Fibroblast of lung (primary cell): ENCODE measurements around the gene RENBP. TPM values are rescaled to one million over a fixed set of nuclear protein-coding genes. Genes with fewer than 3 reads are reported as not detected.

Experiments used
- DNase-seq, 2 donors: peaks; one replicate each; pipeline versions ENCODE4 v3.0.0 to v3.0.0-alpha.2; 2010; ENCODE audit warnings: low read depth in 2 of 2
- H2AFZ ChIP-seq: 2 replicates; pipeline ENCODE4 v1.5.1; 2012; ENCODE audit warnings: low read length, control low read depth, inconsistent platforms
- H3K27ac ChIP-seq: 2 replicates; pipeline ENCODE4 v1.5.1; 2011; ENCODE audit warnings: low read length, control low read depth; ENCODE audit not compliant: insufficient read depth
- H3K27me3 ChIP-seq: 2 replicates; pipeline ENCODE4 v1.5.1; 2011; ENCODE audit warnings: mild to moderate bottlenecking, low read length; ENCODE audit not compliant: control insufficient read depth, insufficient read depth
- H3K36me3 ChIP-seq: 2 replicates; pipeline ENCODE4 v1.5.1; 2011; ENCODE audit warnings: low read length; ENCODE audit not compliant: control insufficient read depth, insufficient read depth
- H3K4me1 ChIP-seq: 2 replicates; pipeline ENCODE4 v1.5.1; 2011; ENCODE audit warnings: low read length; ENCODE audit not compliant: control insufficient read depth, insufficient read depth; ENCODE audit errors: extremely low read depth
- H3K4me2 ChIP-seq: 2 replicates; pipeline ENCODE4 v1.5.1; 2011; ENCODE audit warnings: low read length, control low read depth; ENCODE audit not compliant: insufficient read depth; ENCODE audit errors: extremely low read depth
- H3K4me3 ChIP-seq, 4 experiments: fragments of 200-600 bp in 1 of 4; sonication (generic) in 1 of 4; replicated peaks in 1 of 4; 2 replicates each; pipeline ENCODE4 v1.5.1; 2011 to 2016; ENCODE audit warnings: low read length in 4 of 4, low read depth in 3 of 4, mild to moderate bottlenecking in 3 of 4, control low read depth in 2 of 4, inconsistent platforms in 1 of 4, mixed read lengths in 1 of 4; ENCODE audit not compliant: insufficient read depth in 1 of 4; ENCODE audit errors: control extremely low read depth in 1 of 4
- H3K79me2 ChIP-seq: 2 replicates; pipeline ENCODE4 v1.5.1; 2012; ENCODE audit warnings: mild to moderate bottlenecking, low read length, inconsistent platforms; ENCODE audit not compliant: control insufficient read depth, insufficient read depth
- H3K9ac ChIP-seq: 2 replicates; pipeline ENCODE4 v1.5.1; 2011; ENCODE audit warnings: mild to moderate bottlenecking, low read length, control low read depth; ENCODE audit not compliant: insufficient read depth
- H3K9me3 ChIP-seq: 2 replicates; pipeline ENCODE4 v1.5.1; 2012; ENCODE audit warnings: low read depth, low read length; ENCODE audit not compliant: control insufficient read depth, insufficient read depth
- H4K20me1 ChIP-seq: 2 replicates; pipeline ENCODE4 v1.5.1; 2011; ENCODE audit warnings: low read length; ENCODE audit not compliant: control insufficient read depth, insufficient read depth; ENCODE audit errors: extremely low read depth
- CTCF ChIP-seq, 2 donors: IDR thresholded peaks in 1 of 2; conservative IDR thresholded peaks in 1 of 2; 1 replicate in 1 of 2; 2 replicates in 1 of 2; pipeline ENCODE4 v1.5.1; 2011 to 2012; ENCODE audit warnings: low read length in 2 of 2, control low read depth in 1 of 2, inconsistent platforms in 1 of 2, low read depth in 1 of 2, mild to moderate bottlenecking in 1 of 2
- EZH2 ChIP-seq: IDR thresholded peaks from 2 replicates; pipeline ENCODE4 v1.5.1; 2012; ENCODE audit warnings: low read length, control low read depth, mild to moderate bottlenecking; ENCODE audit errors: missing control alignments
- polyA plus RNA-seq, 2 donors: library from polyadenylated mRNA; depleted of rRNA in 1 of 2; stranded (reverse) in 1 of 2; unstranded in 1 of 2; fragments of >200 nt; gene quantifications; 2 replicates each; pipeline ENCODE4 v1.2.1, GENCODE V29; 2011 to 2012; ENCODE audit warnings: missing spikeins in 1 of 2
- total RNA-seq: library from RNA; depleted of rRNA; stranded (reverse); fragments of >200 nt; gene quantifications from 2 replicates; pipeline ENCODE4 v1.2.1, GENCODE V29; 2014

The RENBP gene
- total and polyA plus RNA-seq, 2 donors (not counting 1 experiment from before 2014, with no cell fraction given): 0.92 to 8.8 TPM

DNA sequence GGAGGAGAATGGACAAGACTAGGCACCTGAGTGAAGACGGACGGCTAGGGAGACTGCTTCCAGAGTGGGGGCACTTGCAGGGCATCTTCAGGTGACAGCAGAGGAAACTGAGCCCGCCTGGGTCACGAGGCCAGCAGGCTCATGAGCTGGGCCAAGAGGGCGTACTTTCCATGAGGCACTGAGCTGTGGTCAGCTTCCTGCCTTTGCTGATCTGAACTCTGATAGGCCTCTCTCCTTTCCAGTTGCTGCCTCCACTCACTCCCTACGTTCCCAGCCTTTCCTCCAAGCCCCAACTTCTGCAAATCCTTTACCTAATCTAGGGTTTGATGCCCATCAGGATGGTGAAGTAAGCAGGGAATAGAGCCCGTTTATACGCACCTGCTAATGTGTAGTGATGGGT, 57.1 kb downstream of the RENBP start:
- no peak for DNase-seq
- Histone ChIP-seq H3K9me3 (no peaks in the 10 kb centered on the region), H4K20me1 (no peaks in the 10 kb centered on the region), H3K79me2 (no peaks in the 10 kb centered on the region), H3K4me2 (no peak overlapping the region), H3K4me3 (no peak overlapping the region), H3K36me3 (no peaks in the 10 kb centered on the region), H3K9ac (no peak overlapping the region), H3K27ac (no peak overlapping the region), H2AFZ (no peak overlapping the region), H3K27me3 (peaks cover 27% of the 10 kb centered on the region), H3K4me1 (no peaks in the 10 kb centered on the region)
- no peak for TF ChIP-seq EZH2

GRCh38 chrX:153886915-153887314, 57.5 kb downstream of the RENBP start:
- no peaks in the 10 kb centered on the region for H3K9me3 ChIP-seq
- no peaks in the 10 kb centered on the region for H4K20me1 ChIP-seq
- no peak overlapping the region for H3K27ac ChIP-seq
- H3K79me2 ChIP-seq: no peaks in the 10 kb centered on the region
- H3K27me3 ChIP-seq: peaks cover 27% of the 10 kb centered on the region
- no peak for DNase-seq
- H3K36me3 ChIP-seq: no peaks in the 10 kb centered on the region
- H3K9ac ChIP-seq: no peak overlapping the region
- no peak for TF ChIP-seq EZH2
- TF ChIP-seq CTCF (conservative IDR thresholded peaks at IDR 0.05 in 1 of 2, IDR thresholded peaks at IDR 0.05 in 1 of 2; ENCODE audit: low read depth in 1 of 2, low read length in 2 of 2): no peak
- H3K4me1 ChIP-seq: no peaks in the 10 kb centered on the region
- H3K4me3 ChIP-seq: no peak overlapping the region
- no peak overlapping the region for H2AFZ ChIP-seq
- H3K4me2 ChIP-seq: no peak overlapping the region

DNA sequence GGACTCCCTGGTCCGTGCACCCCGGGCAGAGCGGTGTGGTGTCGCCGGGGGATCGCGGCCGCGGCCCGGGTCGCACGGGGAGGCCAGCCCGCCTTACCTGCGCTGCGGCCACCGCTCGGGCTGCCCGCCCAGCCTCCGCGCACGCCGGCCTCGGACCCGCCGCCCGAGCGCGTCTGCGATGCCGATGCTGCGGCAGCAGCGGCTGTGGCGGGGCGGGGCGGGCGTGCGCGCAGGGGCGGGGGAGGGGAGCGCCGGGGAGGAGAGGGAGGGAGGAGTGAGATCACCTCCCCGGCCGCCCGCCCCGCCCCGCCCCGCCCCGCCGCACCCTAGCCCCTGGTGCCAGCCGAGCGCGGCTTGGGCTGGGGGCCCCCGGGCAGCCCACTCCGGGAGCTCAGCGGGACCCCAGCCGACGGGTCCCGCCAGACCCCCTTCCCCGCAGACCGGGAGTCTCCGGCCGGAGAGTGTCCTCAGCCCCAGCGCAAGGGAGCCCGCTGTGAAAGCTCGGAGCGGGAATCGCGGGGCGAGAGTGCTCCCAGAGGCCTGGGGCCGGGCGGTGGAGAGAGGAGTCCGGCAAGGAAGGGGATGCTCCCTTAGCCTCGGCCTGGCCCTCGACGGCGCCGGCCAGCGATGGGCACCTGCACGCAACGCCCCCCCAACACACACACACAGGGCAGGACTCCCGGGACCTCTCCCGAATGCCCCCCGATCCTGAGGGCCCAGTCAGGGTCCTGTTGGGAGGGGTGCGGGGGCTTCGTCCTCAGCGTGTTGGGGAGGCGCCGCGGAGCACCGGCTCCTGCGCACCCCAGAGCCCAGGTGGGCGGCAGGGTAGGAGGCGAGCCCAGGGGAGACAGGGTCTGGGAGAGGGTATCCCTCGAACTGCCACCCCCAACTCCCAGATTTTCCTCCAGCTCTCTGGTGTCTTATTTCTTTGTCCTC, 58.2 kb downstream of the RENBP start, which contains the start of gene L1CAM:
Gene L1CAM (minus strand): TSS at position 206 of the 936 bp plus-strand sequence. CDS start 10,337 bp downstream, outside the sequence.
- H3K27ac ChIP-seq: no peak within 1 kb of the TSS
- H3K4me3 ChIP-seq: peak within 1 kb of the TSS in 1 of 4 experiments; percentile 14
- TF ChIP-seq CTCF (conservative IDR thresholded peaks at IDR 0.05 in 1 of 2, IDR thresholded peaks at IDR 0.05 in 1 of 2; ENCODE audit: low read depth in 1 of 2, low read length in 2 of 2) (no peak), EZH2 (peak; percentile 62)
- no peaks in the 10 kb centered on the region for H3K9me3 ChIP-seq
- no peaks in the 10 kb centered on the region for H4K20me1 ChIP-seq
- H3K4me1 ChIP-seq: no peaks in the 10 kb centered on the region
- no peak for DNase-seq
- peak within 1 kb of the TSS; percentile 1 for H3K4me2 ChIP-seq
- no peaks in the 10 kb centered on the region for H3K36me3 ChIP-seq
- H3K9ac ChIP-seq: no peak within 1 kb of the TSS
- peaks cover 29% of the 10 kb centered on the region for H3K27me3 ChIP-seq
- H2AFZ ChIP-seq: no peak within 1 kb of the TSS
- H3K79me2 ChIP-seq: no peaks in the 10 kb centered on the region

Other genes with a start within 250 kb of the RENBP start
- gene BCAP31, start 220.3 kb downstream of the RENBP start, total RNA-seq: 94.8 and 133 TPM in 2 replicates
- 94.0 and 114 TPM in 2 replicates for gene BCAP31, start 220.3 kb downstream of the RENBP start, polyA plus RNA-seq
- gene ABCD1, start 219.8 kb downstream of the RENBP start, total RNA-seq: 6.9 and 12.7 TPM in 2 replicates
- gene ABCD1, start 219.8 kb downstream of the RENBP start, polyA plus RNA-seq: 4.0 and 4.6 TPM in 2 replicates
- gene PLXNB3, start 180.4 kb downstream of the RENBP start, total RNA-seq: 1.0 and 4.3 TPM in 2 replicates
- 1.6 and 1.9 TPM in 2 replicates for gene PLXNB3, start 180.4 kb downstream of the RENBP start, polyA plus RNA-seq
- gene SRPK3, start 163.6 kb downstream of the RENBP start, total RNA-seq: 0.51 and 0.83 TPM in 2 replicates
- gene SRPK3, start 163.6 kb downstream of the RENBP start, polyA plus RNA-seq: 0.15 and 0.40 TPM in 2 replicates
- 37.8 and 44.6 TPM in 2 replicates for gene IDH3G, start 150.3 kb downstream of the RENBP start, total RNA-seq
- 55.7 and 72.2 TPM in 2 replicates for gene IDH3G, start 150.3 kb downstream of the RENBP start, polyA plus RNA-seq
- gene SSR4, start 150.0 kb downstream of the RENBP start, total RNA-seq: 144 and 147 TPM in 2 replicates
- 141 and 182 TPM in 2 replicates for gene SSR4, start 150.0 kb downstream of the RENBP start, polyA plus RNA-seq
- gene PDZD4, start 114.1 kb downstream of the RENBP start, total RNA-seq: under 0.01 and 0.26 TPM in 2 replicates
- 0.01 and 0.10 TPM in 2 replicates for gene PDZD4, start 114.1 kb downstream of the RENBP start, polyA plus RNA-seq
- gene L1CAM, start 58.5 kb downstream of the RENBP start, total RNA-seq: under 0.01 and 0.99 TPM in 2 replicates
- 1.2 and 1.7 TPM in 2 replicates for gene L1CAM, start 58.5 kb downstream of the RENBP start, polyA plus RNA-seq
- gene AVPR2, start 40.0 kb downstream of the RENBP start, total RNA-seq: not detected in 2 replicates
- not detected in 2 replicates for gene AVPR2, start 40.0 kb downstream of the RENBP start, polyA plus RNA-seq
- gene ARHGAP4, start 18.4 kb downstream of the RENBP start, total RNA-seq: 1.3 and 1.5 TPM in 2 replicates
- gene ARHGAP4, start 18.4 kb downstream of the RENBP start, polyA plus RNA-seq: 0.12 and 0.51 TPM in 2 replicates
- gene NAA10, start 9.6 kb downstream of the RENBP start, total RNA-seq: 31.6 and 37.0 TPM in 2 replicates
- gene NAA10, start 9.6 kb downstream of the RENBP start, polyA plus RNA-seq: 66.2 and 115 TPM in 2 replicates
- gene HCFC1, start 27.2 kb upstream of the RENBP start, total RNA-seq: 7.4 and 10.2 TPM in 2 replicates
- gene HCFC1, start 27.2 kb upstream of the RENBP start, polyA plus RNA-seq: 3.0 and 6.7 TPM in 2 replicates
- gene TMEM187, start 28.1 kb upstream of the RENBP start, total RNA-seq: 6.4 and 8.3 TPM in 2 replicates
- 4.6 and 4.7 TPM in 2 replicates for gene TMEM187, start 28.1 kb upstream of the RENBP start, polyA plus RNA-seq
- 61.1 and 65.9 TPM in 2 replicates for gene IRAK1, start 75.3 kb upstream of the RENBP start, total RNA-seq
- 25.9 and 48.1 TPM in 2 replicates for gene IRAK1, start 75.3 kb upstream of the RENBP start, polyA plus RNA-seq
- gene MECP2, start 153.1 kb upstream of the RENBP start, total RNA-seq: 15.4 and 24.9 TPM in 2 replicates
- 11.5 and 11.6 TPM in 2 replicates for gene MECP2, start 153.1 kb upstream of the RENBP start, polyA plus RNA-seq
- gene OPN1LW, start 199.6 kb upstream of the RENBP start, total RNA-seq: not detected in 2 replicates
- gene OPN1LW, start 199.6 kb upstream of the RENBP start, polyA plus RNA-seq: not detected in 2 replicates
- gene OPN1MW, start 238.0 kb upstream of the RENBP start, total RNA-seq: not detected in 2 replicates
- not detected in 2 replicates for gene OPN1MW, start 238.0 kb upstream of the RENBP start, polyA plus RNA-seq